Effector memory CD8-positive, alpha-beta T cell (primary cell): ENCODE results near the gene MEAK7.
"Not testable (repeated sequence)": the region's sequence is repeated elsewhere in the genome, so short reads cannot be mapped to it uniquely, and the experiment has no call there.

Experiments used
- ATAC-seq: fragments of 150-1000 bp; cut with Tn5 transposase; replicated peaks from 2 replicates; pipeline ENCODE4 v1.10.0; 2021; ENCODE audit warnings: mild to moderate bottlenecking, moderate library complexity
- DNase-seq, 3 experiments: peaks; one replicate each; pipeline ENCODE4 v3.0.0; 2021
- H3K27ac Mint-ChIP-seq, 2 donors: one replicate each; pipeline ENCODE4 v1.8.0; 2022; ENCODE audit warnings: mild to moderate bottlenecking in 2 of 2, mixed read lengths in 2 of 2, moderate library complexity in 2 of 2
- H3K27me3 Mint-ChIP-seq, 2 donors: one replicate each; pipeline ENCODE4 v1.8.0; 2022; ENCODE audit warnings: mixed read lengths in 2 of 2
- H3K36me3 Mint-ChIP-seq: one replicate; pipeline ENCODE4 v1.8.0; 2022; ENCODE audit warnings: mild to moderate bottlenecking, moderate library complexity, mixed read lengths; ENCODE audit not compliant: insufficient read depth
- H3K4me1 Mint-ChIP-seq, 2 donors: one replicate each; pipeline ENCODE4 v1.8.0; 2022; ENCODE audit warnings: low read depth in 2 of 2, mixed read lengths in 2 of 2
- H3K4me3 Mint-ChIP-seq, 2 donors: one replicate each; pipeline ENCODE4 v1.8.0; 2022; ENCODE audit warnings: mild to moderate bottlenecking in 2 of 2, mixed read lengths in 2 of 2, moderate library complexity in 2 of 2
- H3K9me3 Mint-ChIP-seq, 2 donors: one replicate each; pipeline ENCODE4 v1.8.0; 2022; ENCODE audit warnings: mixed read lengths in 2 of 2

The MEAK7 gene

DNA sequence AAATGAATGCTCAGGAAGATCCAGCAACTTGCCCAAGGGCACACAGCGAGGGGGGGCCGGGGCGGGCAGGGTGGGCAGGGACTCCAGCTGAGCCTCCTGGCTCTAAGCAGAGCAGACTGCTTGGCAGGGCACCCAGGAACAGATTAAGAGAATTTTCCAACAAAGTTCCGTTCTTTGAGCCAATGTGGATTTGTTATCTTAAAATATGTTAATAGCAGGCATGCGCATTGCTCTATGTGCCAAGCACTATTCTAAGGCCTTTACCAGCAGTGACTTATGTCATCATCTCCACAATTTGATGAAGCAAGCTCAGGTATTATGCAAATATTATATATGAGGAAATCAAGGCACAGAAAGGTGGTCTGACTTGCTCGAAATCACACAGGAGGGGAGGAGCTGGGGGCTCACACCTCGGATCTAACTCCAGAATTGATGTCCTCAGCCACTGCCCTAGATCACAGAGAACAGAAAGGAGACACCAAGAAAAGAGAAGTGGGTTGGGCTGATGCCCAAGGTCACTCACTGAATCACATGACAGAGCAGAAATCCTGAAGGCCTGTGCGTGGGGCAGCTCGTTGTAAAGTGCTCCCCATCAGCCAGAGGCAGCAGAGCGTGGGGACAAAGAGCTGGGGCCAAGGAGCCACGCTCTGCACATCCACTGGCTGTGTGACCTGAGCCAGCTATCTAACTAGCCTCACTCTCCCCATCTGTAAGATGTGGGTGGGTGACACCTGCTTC is 23.2 kb upstream of the MEAK7 start:
- no peak overlapping the region for H3K27ac Mint-ChIP-seq
- H3K4me3 Mint-ChIP-seq, result no peak overlapping the region
- peaks cover 2% of the 10 kb centered on the region for H3K36me3 Mint-ChIP-seq
- ATAC-seq, result no peak
- no peaks in the 10 kb centered on the region for H3K27me3 Mint-ChIP-seq
- H3K9me3 Mint-ChIP-seq, result peaks cover 0 to 4% of the 10 kb centered on the region in 2 donors
- DNase-seq, result no peak
- H3K4me1 Mint-ChIP-seq, result peaks cover 0 to 11% of the 10 kb centered on the region in 2 donors

DNA sequence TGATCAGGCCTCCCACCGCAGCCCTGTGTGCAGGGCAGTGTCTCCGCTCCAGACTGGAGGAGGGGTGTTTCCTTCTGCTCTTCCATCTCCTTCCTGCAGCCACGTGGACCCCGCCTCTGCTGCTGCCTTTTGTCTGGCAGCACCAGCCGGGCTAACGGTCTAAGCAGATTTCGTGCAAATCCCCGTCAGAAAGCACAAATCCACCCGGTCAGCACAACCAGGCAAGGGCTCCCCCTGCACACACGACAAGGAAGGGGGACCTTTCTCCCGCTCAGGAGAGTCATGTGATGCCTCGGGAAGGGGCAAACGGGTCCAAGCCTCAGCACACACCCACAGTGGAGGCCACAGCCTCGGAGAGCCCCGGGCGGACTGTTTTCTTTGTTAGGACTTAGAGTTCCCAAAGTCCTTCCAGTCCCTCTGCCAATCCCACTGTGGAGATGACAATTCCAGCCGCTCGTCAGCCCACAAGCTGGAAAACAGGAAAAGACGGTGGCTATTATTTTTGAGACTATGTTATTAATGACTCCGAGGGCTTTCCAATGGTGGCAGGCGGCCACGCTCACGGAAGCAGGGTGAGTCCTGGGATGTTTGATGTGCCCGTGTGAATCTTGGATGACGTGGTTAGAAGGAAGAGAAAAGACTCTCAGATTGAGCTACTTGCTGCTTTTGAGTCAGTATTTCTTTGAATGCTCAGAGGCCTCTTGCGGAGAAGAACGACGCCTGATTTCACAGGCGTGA is 22.5 kb upstream of the MEAK7 start:
- Mint-ChIP-seq H3K27me3 (no peaks in the 10 kb centered on the region), H3K9me3 (peaks cover 0 to 4% of the 10 kb centered on the region in 2 donors), H3K4me3 (no peak overlapping the region), H3K36me3 (peaks cover 2% of the 10 kb centered on the region), H3K4me1 (peaks cover 0 to 5% of the 10 kb centered on the region in 2 donors), H3K27ac (no peak overlapping the region)
- DNase-seq, result no peak
- ATAC-seq, result no peak

DNA sequence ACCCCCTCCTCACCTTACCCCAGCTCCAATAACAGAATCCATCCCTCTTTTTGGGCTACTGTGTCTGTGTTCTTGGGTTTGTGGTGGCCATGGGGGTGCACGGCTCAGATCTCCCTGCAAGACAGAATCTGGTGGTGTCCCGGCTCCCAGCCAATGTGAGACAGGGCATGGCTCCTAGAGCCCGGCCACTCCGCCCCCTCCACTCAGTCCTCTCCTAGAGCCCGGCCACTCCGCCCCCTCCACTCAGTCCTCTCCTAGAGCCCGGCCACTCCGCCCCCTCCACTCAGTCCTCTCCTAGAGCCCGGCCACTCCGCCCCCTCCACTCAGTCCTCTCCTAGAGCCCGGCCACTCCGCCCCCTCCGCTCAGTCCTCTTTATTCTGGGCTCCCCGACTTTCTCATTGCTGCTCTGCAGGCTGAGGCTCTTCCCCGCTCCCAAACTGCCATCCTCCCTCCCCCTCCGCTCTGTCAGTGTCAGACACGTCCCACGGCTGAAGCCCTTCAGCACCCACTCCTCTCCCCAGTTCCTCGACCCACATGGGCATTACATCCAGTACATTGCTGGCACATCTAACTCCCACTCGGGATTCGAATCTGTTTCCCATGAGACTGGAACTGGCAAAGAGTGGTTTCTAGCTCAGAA is 20.6 kb upstream of the MEAK7 start:
- H3K4me3 Mint-ChIP-seq, H3K36me3 Mint-ChIP-seq, H3K27ac Mint-ChIP-seq, H3K9me3 Mint-ChIP-seq, H3K27me3 Mint-ChIP-seq, DNase-seq, ATAC-seq: not testable (repeated sequence)
- peaks cover 4 to 10% of the 10 kb centered on the region in 2 donors for H3K4me1 Mint-ChIP-seq

DNA sequence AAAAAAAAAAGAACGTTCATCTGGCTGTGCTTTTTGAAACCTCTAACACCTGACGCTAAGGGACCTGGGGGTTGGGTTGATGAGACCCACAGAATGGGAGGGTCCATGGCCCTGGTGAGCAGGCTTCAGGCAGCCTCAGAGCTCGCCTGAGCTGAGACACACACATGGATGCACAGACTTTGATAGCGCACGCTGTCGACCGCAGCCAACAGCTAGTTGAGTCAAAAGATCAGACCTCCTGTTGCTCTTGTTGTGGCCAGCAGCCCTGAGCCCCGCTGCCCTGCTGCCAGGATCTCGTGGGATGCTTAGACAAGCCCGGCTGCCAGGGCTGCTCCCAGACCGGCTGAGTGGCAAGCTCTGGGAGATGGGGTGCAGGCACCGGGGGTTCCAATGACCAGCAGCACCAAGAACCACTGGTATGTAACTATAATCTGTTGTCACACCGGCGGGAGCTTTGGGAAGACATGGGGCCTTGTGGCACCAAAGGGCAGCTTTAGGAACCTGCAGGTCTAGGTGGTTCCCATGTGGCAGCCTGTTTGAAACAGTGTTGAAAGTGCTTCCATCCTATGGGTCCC is 20.0 kb upstream of the MEAK7 start:
- Mint-ChIP-seq H3K4me1 (peaks cover 10 to 16% of the 10 kb centered on the region in 2 donors), H3K9me3 (peaks cover 0 to 4% of the 10 kb centered on the region in 2 donors), H3K4me3 (no peak overlapping the region), H3K27ac (no peak overlapping the region), H3K36me3 (peaks cover 2% of the 10 kb centered on the region), H3K27me3 (no peaks in the 10 kb centered on the region)
- DNase-seq, result no peak
- no peak for ATAC-seq

DNA sequence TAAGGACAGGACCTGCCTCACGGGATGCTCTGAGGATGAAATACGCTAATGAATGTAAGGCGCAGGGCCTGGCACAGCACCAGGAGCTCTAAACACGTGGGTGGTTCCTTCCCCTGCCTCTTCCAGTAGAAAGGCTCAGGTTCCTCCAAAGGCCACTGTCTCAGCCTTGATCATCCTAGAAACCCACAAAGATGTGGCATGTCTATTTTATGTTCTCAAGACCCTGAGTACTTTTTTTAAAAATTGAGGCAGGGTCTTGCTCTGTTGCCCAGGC is 17.0 kb upstream of the MEAK7 start:
- Mint-ChIP-seq H3K36me3 (peaks cover 8% of the 10 kb centered on the region), H3K4me1 (peaks cover 19 to 33% of the 10 kb centered on the region in 2 donors), H3K27ac (no peak overlapping the region), H3K9me3 (no peaks in the 10 kb centered on the region), H3K4me3 (no peak overlapping the region), H3K27me3 (no peaks in the 10 kb centered on the region)
- DNase-seq (no peak), ATAC-seq (no peak)

DNA sequence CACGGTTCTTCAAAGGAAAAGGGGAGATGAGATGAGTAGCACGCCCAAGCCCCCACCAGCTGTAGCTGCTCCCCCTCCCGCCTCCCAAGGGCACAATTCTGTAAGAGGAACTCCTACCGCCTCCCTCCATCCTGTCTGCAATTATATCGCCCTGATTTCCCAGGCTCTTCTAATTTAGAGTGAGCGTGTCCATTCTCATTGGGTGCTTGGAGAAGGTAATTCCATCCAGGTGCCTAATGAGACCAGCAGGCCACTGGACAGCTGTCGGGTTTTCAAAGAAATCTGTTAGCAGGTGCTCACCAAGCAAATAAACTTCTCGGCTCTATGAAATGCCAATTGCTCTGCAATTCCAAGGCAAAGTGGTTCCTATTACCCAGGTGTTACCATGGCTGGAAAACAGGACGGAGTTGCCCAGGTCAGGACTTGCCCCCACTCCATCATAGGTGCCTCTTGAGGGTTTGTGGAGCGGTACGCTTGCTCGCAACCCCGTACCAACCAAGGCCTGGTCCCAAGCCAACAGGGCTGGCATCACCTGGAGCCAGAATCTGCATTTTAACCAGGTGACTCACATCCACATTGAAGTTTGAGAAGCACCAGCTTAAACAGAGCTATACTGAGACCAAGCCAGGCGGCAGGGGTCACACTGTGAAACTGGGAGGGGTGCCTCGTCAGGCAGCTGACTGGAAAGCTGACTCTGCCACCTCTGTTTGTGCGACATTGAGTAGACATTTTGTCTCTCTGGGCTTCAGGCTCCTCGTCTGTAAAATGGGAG is 16.5 kb upstream of the MEAK7 start:
- no peak for DNase-seq
- Mint-ChIP-seq H3K9me3 (no peaks in the 10 kb centered on the region), H3K36me3 (peaks cover 8% of the 10 kb centered on the region), H3K4me1 (peaks cover 23 to 36% of the 10 kb centered on the region in 2 donors), H3K27me3 (no peaks in the 10 kb centered on the region), H3K27ac (no peak overlapping the region), H3K4me3 (peak overlapping the region in 1 of 2 donors; percentile 8)
- no peak for ATAC-seq

DNA sequence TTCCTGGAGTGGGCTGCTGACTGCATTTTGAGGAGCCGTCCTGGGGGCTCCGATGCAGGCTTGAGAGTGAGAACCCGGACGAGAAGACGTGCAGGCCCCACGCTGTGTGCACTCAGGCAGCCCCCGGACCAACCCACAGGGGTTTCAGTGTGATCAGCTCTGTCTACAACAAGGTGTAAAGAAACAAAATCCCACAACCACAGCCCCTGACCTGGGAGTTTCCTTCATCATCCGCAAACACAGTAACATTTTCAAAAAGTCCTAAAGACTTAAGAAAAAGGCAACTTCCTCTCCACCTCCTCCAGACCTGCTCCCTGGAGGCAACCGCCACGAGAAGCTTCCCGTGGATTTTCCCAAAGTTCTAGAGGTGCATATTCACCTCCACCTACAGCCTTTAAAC is 15.4 kb upstream of the MEAK7 start:
- Mint-ChIP-seq H3K4me1 (peaks cover 31 to 42% of the 10 kb centered on the region in 2 donors), H3K27ac (peak overlapping the region in 1 of 2 donors; percentile 65), H3K4me3 (peak overlapping the region; percentile 48 to 58), H3K9me3 (no peaks in the 10 kb centered on the region), H3K36me3 (peaks cover 6% of the 10 kb centered on the region), H3K27me3 (no peaks in the 10 kb centered on the region)
- ATAC-seq (no peak), DNase-seq (no peak)

DNA sequence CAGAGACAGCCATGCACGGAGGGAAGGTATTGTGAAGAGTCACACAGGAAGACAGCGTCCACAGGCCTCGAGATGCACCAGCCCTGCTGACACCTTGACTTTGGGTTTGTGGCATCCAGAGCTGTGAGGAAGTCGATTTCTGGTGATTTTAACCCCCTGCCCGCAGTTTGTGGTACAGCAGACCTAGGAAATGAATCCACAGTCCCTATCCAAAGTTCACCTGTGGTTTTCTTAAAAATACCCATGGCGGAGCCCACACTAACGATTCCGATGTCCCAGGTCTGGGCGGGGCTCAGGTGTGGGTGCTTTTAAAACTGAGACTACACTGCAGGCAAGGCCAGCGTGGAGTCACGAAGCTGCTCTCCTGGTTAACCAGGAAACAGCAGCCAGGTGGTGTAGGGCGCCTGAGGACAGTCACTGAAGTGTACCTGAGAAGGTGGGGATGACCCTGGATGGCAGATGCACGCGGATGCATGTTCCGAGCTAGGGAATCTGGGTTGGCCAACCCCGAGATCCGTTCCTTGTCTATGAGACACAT is 14.4 kb upstream of the MEAK7 start:
- Mint-ChIP-seq H3K27me3 (no peaks in the 10 kb centered on the region), H3K4me1 (peaks cover 40 to 51% of the 10 kb centered on the region in 2 donors), H3K36me3 (peaks cover 6% of the 10 kb centered on the region), H3K4me3 (peak overlapping the region; percentile 53 to 66), H3K9me3 (no peaks in the 10 kb centered on the region), H3K27ac (peak overlapping the region in 1 of 2 donors; percentile 82)
- peak; percentile 70 for ATAC-seq
- peak; percentile 68 to 72 (median 71) for DNase-seq

DNA sequence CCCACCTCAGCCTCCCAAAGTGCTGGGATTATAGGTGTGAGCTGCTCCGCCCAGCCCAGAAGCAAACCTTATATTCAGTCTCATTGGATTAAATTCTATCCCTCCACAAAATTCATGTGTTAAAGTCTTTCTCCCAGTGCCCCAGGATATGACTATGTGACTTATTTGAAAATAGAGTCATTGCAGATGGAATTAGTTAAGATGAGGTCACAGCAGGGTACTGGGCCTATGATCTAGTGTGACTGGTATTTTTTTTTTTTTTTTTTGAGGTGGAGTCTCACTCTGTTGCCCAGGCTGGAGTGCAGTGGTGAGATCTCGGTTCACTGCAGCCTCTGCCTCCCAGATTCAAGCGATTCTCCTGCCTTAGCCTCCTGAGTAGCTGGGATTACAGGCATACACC is 13.8 kb upstream of the MEAK7 start:
- H3K36me3 Mint-ChIP-seq, H3K9me3 Mint-ChIP-seq, H3K27me3 Mint-ChIP-seq, DNase-seq, ATAC-seq: not testable (repeated sequence)
- Mint-ChIP-seq H3K27ac (peak overlapping the region in 1 of 2 donors; percentile 82), H3K4me3 (peak overlapping the region in 1 of 2 donors; percentile 66), H3K4me1 (peaks cover 47 to 58% of the 10 kb centered on the region in 2 donors)

DNA sequence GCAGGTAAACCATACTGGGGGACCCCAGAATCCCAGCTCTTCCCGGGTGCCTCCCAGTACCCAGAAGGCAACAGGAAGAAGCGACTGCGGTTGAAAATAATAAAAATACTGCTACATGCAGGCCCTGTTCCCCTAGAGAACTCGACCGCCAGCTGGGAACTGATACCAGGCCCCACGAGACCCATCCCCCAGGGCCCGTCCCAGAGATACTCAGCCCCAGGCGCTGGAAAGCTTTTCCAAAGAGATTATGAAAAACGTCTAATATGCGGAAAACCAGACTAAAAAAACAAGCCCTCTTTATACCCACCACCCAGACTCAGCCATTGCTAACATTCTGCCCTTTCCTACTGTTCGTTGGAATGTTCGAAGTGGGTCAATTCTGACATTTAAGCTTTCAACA is 12.9 kb upstream of the MEAK7 start:
- H3K27me3 Mint-ChIP-seq, result no peaks in the 10 kb centered on the region
- DNase-seq, result no peak
- H3K36me3 Mint-ChIP-seq, result peaks cover 6% of the 10 kb centered on the region
- H3K4me3 Mint-ChIP-seq, result no peak overlapping the region
- no peaks in the 10 kb centered on the region for H3K9me3 Mint-ChIP-seq
- H3K27ac Mint-ChIP-seq, result peak overlapping the region in 1 of 2 donors; percentile 82
- peaks cover 50 to 60% of the 10 kb centered on the region in 2 donors for H3K4me1 Mint-ChIP-seq
- ATAC-seq, result no peak

DNA sequence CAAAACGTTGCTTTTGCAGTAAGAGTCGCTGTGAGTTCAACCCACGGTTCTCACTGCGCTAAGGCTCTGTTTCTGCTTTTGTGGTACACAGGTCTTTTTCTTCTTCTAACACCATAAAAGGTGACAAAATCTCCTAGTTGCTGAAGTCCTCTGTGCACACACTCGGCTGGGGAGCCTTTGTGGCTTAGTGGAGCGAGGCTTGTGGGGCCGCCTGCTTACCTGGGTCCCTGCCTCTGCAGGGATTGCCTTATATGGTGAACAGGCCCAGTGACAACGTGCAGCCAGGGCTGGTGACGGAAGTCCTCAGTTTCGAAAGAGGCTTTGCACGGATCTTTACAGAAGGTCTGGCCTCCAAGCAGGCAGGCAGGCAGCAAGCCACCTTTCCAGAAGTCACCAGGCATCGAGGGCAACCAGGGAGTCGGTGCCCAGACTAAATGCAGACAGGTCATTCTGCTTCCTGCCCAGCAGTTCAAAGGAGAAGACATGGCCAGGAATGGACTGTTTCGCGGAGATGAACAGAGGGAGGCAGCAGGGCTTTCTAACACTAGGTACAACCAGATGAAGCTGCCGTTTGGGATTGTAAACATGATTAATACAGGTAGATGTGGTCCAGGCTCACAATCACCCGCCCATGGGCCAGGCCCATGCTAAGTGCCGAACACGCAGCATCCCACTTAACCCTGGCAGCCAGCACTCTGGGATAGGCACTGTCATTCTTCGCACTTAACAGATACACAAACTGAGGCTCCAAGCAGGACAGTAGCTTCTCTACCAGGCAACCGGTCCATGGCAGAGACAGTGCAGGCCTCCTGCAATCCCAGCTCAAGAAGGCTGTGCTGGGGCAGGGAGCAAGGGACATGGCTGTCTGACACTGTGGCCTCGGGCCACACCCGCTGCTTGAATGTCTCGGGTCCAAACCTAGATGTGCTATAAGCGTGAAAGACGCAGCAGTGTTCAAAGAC is 10.7 kb upstream of the MEAK7 start:
- H3K27me3 Mint-ChIP-seq, result no peaks in the 10 kb centered on the region
- H3K27ac Mint-ChIP-seq, result peak overlapping the region; percentile 85 to 86
- peaks cover 10% of the 10 kb centered on the region for H3K36me3 Mint-ChIP-seq
- peak; percentile 79 for ATAC-seq
- H3K4me3 Mint-ChIP-seq, result peak overlapping the region; percentile 72 to 76
- peaks cover 53 to 63% of the 10 kb centered on the region in 2 donors for H3K4me1 Mint-ChIP-seq
- peak; percentile 73 to 76 (median 74) for DNase-seq
- no peaks in the 10 kb centered on the region for H3K9me3 Mint-ChIP-seq

DNA sequence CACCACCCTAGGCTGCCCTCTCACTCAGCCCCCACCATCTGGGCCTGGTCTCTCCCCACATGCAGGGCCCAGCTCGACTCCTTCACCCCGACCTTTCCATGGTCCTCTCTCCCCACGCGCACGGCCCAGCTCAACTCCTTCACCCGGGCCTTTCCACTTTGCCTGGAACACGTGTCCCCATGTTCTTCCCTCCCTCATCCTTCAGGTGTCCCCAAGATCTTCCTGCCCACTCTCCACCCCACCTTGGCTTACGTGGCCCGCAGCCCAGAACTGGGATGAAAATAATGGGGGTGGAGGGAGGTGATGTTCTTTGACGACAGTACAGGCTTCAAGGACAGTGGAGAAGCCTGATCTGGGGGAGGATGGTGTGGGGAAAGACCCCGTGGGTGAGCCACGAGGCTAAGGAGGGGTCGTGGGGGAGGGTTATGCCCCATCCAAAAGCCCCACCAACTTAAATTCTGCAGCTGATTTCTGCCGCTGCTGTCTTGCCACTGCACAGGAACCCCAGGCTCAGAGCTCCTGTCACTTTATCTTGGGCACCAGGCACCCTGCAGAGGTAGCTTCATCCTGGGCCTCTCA is 9.9 kb upstream of the MEAK7 start:
- Mint-ChIP-seq H3K9me3 (no peaks in the 10 kb centered on the region), H3K27ac (peak overlapping the region; percentile 85 to 86), H3K27me3 (no peaks in the 10 kb centered on the region), H3K4me3 (peak overlapping the region; percentile 72 to 76), H3K36me3 (peaks cover 10% of the 10 kb centered on the region), H3K4me1 (peaks cover 45 to 55% of the 10 kb centered on the region in 2 donors)
- ATAC-seq (no peak), DNase-seq (no peak)
